DMS114 treated with DMSO at 0.1 percent for 48 hours (cell line): ENCODE measurements around the gene EGFLAM.
"Not testable (repeated sequence)": the region's sequence is repeated elsewhere in the genome, so short reads cannot be mapped to it uniquely, and the experiment has no call there.

Source experiments
- DNase-seq: peaks from one replicate; lab custom pipeline; 2025; ENCODE audit not compliant: unreplicated experiment; lab: John Stamatoyannopoulos, UW

The EGFLAM gene

DNA sequence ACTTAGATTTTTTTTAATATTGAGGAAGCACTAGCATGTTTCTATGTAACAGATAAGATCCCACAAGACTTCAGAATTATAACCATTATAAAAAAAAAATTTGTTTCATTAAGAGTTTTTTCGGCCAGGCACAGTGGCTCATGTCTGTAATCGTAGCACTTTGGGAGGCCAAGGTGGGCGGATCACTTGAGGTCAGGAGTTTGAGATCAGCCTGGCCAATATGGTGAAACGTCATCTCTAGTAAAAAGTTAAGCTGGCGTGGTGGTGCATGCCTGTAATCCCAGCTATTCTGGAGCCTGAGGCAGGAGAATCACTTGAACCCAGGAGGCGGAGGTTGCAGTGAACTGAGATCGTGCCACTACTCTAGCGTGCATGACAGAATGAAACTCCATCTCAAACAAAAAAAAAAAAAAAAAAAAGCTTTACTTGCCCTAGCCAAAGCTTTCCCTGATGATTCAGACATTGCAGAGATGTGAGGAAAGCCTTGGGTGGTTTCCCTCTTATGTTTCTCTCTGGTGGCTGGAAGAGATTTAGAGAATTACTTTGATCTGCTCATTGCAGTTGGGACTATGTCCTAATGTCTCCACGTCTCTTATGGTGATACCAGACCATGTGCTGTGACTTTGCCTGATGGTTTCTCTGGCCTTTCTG, 65.4 kb downstream of the EGFLAM start:
- no peak for DNase-seq

GRCh38 chr5:38329132-38329715, 70.9 kb downstream of the EGFLAM start:
- no peak for DNase-seq

- no peak for DNase-seq
Observed at GRCh38 chr5:38330207-38330606, 71.8 kb downstream of the EGFLAM start.

GRCh38 chr5:38331831-38332230, 73.5 kb downstream of the EGFLAM start:
- no peak for DNase-seq

- not testable (repeated sequence) for DNase-seq
Observed at GRCh38 chr5:38333181-38333580, 74.8 kb downstream of the EGFLAM start.

DNA sequence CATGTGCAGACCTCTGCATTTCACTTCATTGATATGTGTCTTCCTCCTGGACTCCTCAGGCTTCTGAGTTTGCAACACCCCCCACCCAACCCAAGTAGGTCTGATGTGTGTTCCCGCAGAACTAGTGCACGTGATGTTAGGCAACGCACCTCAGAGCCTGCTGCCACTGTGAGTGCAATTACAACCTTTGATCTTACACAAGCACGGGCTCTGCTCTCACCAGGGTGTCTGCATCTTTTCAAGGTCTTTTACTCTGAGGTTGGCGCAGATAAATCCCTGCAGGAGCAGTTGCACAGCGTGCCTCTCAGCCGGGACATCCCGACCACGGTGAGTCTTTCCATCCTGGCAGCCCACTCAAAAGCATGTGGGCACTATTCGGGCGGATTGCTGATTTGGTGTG, 80.1 kb downstream of the EGFLAM start:
- DNase-seq: no peak

- no peak for DNase-seq
Observed at GRCh38 chr5:38339446-38339845, 81.1 kb downstream of the EGFLAM start.

- no peak for DNase-seq
Observed at GRCh38 chr5:38341056-38341455, 82.7 kb downstream of the EGFLAM start.

- DNase-seq: no peak
Observed at GRCh38 chr5:38341641-38342040, 83.3 kb downstream of the EGFLAM start.

DNA sequence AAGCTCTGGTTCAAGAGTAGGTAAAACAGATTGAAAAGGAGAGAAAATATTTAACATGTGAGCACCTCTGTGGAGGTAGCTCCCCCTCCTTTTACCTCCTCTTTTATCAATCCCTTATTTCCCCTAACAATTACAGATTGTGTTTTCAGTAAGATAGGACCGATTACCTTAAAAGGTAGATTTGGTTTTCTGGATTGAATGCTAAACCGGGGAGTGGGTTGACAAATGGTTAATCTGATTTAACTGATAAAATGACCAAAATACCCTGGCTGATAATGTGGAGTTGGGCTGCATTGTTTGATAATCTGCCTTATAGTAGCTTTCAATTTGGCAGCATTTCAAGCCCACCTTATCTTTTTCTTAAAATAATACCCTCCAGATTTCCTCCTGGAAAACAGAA, 83.9 kb downstream of the EGFLAM start:
- no peak for DNase-seq

DNA sequence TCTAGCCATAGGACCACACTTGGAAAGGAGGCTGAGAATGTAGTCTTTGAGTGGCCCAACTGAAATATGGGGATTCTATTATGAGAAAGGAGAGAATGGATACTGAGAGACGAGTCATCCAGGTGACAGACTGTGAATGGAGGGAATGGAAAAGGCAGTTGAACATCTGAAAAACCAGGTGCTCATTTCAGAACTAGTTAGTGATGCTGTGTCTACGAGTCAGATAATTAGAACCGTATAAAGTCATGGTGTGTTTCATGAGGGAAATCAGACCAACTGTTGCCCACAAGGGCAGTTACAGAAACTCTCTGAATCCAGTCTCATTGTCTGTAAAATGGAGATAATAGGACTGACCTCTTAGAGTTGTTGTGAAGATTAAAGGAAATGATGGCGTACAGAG, 86.5 kb downstream of the EGFLAM start:
- DNase-seq: no peak

GRCh38 chr5:38346593-38346992, 88.2 kb downstream of the EGFLAM start:
- DNase-seq: no peak

GRCh38 chr5:38347040-38347763, 88.8 kb downstream of the EGFLAM start:
- no peak for DNase-seq

GRCh38 chr5:38347896-38348295, 89.5 kb downstream of the EGFLAM start:
- DNase-seq: no peak

GRCh38 chr5:38360323-38361061, 102.1 kb downstream of the EGFLAM start:
- no peak for DNase-seq

DNA sequence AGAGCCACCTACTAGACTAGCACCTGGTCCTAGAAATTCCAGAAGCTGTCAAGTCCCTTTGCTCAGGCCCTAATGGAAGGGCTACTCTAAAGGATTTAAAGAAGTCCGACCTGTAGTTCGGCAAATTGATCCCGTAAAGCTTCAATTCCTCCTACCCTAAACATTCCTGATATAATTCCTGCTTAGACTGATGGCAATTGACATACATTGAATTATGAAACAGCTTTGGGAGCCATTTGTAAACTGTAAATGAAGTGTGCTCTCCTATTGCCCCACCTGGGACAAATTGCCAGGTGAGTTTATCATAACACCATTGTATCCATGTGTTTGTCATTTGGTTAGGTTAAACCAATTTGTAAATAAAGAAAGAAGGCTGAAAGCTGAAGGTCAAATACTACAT, 104.4 kb downstream of the EGFLAM start:
- DNase-seq: no peak

- DNase-seq: no peak
Observed at GRCh38 chr5:38364825-38365224, 106.5 kb downstream of the EGFLAM start.

GRCh38 chr5:38367410-38367809, 109.1 kb downstream of the EGFLAM start:
- no peak for DNase-seq

DNA sequence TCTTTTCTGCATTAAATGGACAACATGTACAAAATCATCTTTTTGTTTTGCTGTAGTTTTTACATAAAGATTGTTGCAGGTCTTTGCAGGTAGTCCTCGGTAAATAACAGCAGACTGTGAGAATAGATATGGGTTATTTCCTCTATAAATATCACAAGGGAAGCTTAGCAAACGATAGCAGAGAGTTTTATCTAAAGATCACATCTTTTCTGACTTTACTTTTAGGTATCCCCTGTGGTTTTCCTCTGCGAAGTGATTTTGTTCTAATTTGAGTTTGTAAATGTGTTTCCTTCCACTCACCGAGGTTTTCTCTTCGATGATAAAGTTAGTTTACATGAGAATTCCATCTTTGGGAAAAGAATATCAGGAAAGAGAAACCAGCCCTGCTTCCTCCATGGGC, 109.6 kb downstream of the EGFLAM start:
- no peak for DNase-seq

- no peak for DNase-seq
Observed at GRCh38 chr5:38369692-38370091, 111.3 kb downstream of the EGFLAM start.

DNA sequence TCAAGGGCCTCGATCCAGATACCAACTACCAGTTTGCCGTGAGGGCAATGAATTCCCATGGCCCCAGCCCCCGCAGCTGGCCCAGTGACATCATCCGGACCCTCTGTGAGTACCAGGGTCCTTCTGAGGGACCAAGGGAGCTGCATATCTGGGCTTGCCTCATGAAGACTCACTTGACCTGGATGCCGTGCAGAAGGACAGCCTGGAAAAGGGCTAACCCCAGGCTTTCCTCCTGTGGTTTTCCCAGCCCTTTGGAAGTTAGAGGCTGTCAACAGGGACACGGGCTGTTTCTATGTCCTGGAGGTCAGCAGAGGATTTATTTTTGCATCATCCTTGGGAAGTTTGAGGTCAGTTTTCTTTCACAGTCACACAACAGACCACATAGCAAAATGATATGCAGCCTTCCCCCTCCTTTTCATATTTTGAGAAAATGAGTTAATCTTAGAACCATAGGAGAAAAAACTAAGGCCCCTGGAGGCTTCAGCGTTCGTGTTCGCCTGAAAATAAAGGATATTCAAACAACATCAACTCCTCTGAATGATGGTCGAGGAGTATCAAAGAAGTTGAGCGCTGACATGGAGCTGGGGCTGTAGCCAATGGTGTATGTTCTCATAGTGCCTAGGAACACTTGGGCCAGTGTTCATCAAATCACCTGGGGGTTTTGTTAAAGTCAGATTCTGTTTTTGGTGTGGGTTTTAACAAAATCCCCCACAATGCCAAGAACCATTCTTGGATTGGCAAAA, 112.2 kb downstream of the EGFLAM start:
- no peak for DNase-seq
